ENCODE measurements around the gene ARL3.
"Not testable (repeated sequence)": the region's sequence is repeated elsewhere in the genome, so short reads cannot be mapped to it uniquely, and the experiment has no call there.

ARL3 gene

DNA sequence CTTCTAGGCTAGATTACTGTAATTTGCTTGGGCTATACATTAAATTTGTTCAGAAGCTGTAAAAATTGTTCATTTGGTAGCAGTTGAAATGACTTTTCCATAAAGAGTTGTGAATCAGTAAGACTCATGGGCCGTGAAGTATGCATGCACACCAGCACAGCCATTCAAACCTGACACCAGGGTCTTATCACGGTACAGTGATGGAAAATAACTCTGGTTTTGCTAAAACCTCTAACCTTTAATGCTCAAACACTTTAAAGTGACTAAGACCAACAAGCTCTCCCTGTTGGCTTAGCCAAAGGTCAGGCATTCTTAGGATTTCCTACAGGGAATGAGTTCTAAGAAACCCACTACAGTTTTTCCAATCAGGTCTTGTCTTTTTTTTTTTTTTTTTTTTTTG lies 11.5 kb downstream of the ARL3 start:
- no peak for DNase-seq (ENCODE audit: low read depth)

DNA sequence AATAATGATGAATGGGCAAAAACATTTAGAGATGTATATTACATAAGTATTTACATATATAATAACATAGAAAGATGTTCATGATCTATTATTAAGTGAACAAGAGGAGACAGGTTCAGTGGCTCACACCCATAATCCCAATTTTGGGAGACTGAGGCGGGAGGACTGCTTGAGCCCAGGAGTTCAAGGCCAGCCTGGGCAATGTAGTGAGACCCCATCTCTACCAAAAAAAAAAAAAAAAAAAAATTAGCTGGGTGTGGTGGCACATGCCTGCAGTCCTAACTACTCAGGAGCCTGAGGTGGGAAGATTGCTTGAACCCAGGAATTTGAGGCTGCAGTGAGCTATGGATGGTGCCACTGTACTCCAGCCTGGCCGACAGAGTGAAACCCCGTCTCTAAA lies 12.4 kb downstream of the ARL3 start:
- no peak for DNase-seq (ENCODE audit: low read depth)

DNA sequence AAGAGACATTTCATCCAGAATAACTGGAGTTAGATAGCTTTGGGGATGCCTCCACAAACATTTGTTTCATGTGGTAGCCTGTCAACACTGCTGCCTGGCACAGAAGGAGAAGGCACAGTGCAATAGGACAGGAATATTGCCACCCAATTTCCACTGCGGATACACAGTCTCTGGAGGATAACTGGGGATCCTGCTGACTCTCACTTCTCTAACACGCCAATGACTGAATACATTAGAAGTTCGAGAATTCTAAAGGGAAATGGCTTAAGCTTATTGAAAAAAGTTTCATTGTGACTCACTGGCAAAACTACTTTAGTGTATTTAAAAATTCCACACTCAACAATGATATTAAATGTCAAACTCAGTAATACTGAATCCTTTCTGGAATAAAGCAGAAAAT lies 12.9 kb downstream of the ARL3 start:
- DNase-seq (ENCODE audit: low read depth): no peak

DNA sequence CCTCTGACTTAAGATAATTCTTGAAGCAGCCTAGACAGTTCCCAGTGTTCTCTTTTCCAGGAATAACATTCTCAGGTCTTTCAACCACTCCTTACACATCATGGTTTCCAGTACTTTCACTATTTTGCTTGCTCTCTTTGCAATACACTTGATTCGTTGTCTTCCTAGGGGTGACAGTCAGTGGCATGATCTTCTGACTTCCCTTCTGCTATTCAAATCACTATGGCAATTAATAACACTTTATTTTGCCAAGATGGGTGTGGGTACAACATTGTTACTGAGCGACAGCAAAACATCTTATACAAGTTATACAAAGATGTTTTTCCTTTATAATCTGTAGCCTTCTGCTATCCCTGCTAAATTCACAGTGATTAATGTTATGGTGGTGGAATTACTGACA lies 15.3 kb downstream of the ARL3 start:
- DNase-seq (ENCODE audit: low read depth): no peak

DNA sequence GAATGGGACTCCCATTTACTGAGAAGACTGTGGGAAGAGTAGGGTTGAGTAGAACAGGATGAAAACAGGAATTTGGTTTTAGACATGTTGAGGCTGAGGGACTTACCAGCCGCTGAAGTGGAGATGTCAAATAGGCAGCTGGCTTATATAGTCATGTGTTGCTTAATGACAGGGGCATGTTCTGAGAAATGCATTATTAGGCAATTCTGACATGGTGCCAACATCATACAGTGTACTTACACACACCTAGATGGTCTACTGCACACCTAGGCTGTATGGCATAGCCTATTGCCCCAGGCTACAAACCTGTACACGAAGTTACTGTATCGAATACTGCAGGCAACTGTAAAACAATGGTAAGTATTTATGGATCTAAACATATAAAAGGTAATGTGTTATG lies 17.5 kb downstream of the ARL3 start:
- DNase-seq (ENCODE audit: low read depth): no peak

DNA sequence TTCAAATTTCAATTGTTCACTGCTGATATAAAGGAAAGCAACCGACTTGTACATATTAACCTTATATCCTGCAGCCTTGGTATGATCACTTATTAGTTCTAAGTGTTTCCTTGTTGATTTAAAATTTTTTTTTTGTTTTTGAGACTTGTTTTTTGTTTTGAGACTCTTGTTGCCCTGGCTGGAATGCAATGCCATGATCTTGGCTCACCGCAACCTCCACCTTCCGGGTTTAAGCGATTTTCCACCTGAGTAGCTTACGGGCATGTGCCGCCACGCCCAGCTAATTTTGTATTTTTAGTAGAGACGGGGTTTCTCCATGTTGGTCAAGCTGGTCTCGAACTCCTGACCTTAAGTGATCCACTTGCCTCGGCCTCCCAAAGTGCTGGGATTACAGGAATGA lies 18.8 kb downstream of the ARL3 start:
- not testable (repeated sequence) for DNase-seq (ENCODE audit: low read depth)

DNA sequence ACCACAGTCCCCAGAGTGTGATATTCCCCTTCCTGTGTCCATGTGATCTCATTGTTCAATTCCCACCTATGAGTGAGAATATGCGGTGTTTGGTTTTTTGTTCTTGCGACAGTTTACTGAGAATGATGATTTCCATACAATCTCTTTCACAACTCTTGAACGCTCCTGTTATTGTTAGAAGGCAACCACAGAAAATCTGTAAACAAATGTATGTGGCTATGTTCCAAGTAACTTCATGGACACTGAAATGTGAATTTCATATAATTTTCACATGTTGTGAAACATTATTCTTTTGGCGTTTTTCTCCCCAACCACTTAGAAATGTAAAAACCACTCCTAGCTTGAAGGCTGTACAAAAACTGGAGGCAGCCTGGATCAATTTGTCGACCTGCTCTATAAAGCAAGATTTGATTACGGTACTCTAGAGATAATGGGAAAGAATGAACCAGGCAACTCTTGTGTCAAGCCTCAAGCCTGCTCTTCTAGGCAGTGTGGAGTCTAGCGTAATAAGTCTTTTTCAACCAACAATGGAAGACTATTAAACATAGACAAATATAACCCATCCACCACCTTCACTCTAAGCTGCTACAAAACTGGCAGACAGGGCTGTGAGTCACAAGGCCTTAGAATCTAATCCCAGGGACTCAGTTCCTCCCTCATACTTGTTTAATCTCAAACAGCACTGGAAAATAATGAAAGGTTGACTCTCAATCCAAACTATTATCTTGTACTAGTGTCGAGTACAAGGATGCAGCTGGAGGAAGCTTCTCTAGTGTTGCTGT lies 22.7 kb downstream of the ARL3 start:
- no peak for DNase-seq (ENCODE audit: low read depth)

DNA sequence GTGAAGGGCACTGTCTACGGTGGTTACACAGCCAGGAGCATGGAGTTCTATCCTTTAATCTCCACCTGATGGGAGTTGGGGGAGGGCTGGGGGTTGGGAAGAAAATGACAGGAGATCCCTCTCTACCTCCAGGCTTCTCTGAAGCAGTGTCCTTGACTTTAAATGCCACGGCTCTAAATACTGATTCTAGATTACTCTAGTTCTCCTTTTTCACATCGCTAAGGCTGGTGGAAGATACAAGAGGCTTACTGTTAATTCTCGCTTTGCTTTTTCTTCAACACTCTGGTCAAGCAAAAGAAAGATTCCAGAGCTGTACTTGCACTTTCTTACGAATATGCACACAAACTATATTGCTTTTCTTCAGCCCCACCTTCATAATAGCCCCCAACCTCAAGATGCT lies 30.5 kb downstream of the ARL3 start:
- DNase-seq (ENCODE audit: low read depth): no peak

DNA sequence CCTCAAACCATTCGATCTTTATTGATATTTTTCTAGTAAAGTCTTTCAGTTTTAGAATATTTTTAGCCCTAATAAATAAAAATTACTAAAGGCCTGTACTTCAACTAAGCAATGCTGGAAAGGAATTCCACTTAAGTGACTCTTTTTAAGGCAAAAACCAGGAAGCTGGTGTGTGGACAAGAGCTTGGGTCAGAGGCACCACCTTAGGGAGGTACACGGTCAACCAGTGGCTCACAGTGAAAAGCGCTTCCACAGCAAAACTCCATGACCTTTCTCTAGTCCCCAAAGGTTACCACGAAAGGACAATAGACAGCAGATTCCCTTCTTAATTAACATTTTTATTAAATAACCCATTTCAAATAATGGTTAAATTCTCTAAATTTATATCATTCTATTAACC lies 31.2 kb downstream of the ARL3 start:
- DNase-seq (ENCODE audit: low read depth): no peak

DNA sequence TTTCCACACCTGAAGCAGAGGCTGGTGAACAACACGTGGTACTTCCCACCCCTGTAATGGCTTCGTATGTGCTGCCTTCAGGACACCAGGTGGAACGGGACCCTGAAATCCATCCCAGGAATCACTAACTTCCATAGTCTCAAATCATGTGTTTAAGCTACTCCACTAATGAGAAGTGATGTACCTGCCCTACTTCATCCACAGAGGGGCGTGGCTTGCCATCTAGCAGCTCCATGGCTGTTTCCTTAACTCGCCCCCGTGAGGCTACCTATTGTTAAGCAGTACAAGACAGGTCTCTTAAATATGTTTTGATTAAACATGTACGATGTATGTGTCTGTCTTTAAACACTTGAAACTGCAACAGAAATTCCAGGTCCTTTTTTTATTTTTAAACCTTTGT lies 31.8 kb downstream of the ARL3 start:
- DNase-seq (ENCODE audit: low read depth): no peak

DNA sequence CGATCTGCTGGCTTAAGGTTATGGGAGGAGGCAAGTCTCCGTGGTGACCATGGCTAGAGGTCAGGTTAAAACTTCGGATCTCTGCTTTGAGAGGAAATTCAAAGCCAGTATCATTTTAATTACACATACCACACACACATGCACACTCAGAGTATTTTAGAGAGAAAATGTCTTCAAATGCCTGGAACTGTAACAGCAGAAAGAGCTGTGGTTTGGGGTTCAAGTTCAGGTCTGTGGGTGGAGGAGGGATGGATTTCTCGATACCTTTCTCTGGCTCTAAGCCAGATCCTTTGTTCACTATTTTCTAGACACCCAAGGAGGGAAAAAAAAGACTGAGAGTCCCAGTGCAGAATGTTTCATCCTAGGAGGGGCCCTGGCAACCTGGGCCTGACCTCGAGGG lies 32.5 kb downstream of the ARL3 start:
- no peak for DNase-seq (ENCODE audit: low read depth)

DNA sequence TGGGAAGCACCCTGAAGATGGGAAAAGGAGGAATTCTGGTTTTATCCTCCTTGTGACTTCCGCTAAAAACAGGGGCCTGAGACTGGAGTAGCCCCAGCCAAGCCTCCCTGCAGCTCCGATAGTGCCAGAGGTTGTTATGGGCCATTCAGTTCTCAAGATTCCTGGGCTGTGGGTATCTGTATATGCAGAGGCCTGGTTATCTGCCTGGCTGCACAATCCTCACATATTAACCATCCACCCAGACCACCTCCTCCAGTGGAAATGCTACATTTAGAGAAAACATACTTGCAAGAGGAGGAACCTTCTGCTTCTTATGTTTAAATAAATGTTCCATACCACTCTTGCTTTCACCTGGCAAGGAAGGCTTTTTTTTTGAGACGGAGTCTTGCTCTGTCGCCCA lies 34.6 kb downstream of the ARL3 start:
- DNase-seq (ENCODE audit: low read depth): no peak

DNA sequence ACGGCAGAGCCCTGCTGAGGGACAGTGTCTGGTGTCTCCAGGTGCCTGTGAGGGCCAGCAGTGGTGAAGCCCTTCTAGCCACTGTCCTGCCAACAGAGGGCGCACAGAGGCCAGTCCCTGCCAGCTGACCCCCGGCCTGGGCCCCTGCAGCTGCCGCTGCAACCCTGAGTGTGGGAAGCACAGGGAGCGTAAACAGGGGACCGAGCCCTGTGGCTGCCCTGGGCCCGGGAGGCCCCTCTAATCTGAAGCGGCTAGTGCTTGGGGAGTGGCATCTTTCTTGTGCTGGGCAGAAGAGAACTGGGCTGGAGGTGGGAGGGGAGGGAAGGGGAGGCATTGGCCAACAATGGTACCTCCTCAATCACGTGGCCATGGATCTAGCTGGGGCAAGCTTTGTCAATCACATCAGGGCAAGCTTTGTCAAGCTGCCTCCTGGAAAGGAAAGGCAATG lies 35.3 kb downstream of the ARL3 start:
- DNase-seq (ENCODE audit: low read depth): no peak

DNA sequence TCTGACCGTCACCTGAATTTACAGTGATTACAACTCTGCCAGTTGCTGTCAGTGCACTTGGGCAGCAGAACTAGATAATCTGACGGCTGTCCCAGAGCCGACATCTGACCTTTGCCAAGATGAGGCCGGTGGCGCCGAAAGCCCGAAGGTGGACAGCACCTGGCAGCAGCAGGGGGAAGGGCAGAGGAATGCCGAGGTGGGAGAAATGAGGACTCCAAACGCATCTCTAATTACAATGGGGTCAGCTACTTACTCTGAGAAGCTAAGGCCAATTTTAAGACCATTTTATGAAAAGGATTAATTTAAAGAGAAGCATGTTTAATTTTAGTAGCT lies 36.2 kb downstream of the ARL3 start:
- DNase-seq (ENCODE audit: low read depth): no peak

DNA sequence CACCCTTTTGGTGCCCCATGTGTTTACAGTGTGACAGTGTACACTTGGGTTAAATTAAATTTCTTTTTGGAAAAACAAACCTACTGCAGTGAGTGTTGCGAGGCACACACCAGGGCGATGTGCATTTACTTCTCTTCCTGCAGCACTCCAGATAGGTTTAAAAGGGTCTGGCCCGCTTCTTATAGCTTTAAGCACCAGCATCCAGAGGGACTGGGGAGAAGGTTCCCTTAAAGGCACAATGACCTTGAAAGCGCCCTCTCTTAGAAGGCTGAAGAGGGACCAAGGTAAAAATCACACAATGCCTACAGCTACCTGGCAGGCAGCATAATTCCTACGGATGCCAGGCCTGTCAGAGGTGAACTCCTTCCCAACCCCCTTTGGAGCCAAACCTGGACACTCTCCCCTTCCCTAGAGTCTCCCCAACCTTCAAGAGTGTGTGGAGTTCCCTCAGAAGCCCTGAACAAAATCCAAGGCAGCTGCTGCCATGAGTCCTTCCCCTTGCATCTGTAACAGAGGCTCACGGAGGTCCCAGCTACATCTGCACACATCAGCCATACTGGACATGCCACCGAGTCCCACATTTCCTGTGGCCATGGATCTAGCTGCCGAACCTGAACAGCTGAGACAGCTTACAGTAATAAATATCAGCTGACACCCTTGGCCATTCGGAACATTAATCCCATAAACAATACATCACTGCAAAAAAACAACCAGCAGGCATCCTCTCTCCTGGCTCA lies 36.7 kb downstream of the ARL3 start:
- DNase-seq (ENCODE audit: low read depth): no peak

DNA sequence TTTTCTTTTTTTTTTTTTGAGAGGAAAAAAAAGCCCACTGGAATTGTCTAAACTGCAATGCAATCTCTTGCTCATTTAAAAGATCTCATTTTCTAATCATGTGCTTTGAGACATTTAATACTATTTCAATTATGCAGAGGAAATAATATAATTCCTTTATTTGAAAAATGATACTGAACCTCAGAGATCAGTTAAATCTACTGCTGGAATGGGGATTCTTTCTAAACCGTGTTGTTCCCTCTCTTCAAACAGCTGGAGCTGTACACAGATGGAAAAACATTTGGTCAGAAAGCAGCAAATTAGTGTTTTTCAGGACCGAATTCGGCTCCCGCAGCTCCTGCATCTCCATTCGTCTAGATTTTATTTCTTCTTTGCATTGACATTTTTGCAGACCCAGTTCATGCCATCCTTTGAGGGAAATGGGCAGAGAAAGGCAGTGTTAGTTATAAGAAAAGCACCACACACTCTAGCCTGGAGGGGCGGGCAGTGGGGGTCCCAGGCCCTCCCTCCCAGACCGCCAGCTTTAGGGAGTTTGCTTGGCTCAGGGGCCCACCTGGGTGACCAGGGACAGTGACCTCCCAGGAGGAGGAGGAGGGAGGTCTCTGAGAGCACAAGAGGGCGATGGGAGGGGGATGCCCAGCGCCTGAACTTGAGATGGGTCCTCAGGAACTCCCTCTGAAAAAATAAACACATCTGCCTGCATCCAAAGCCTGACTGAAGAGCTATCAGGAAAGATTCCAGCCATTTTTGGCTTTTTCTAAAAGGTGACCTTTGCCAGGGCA lies 37.5 kb downstream of the ARL3 start:
- no peak for DNase-seq (ENCODE audit: low read depth)

DNA sequence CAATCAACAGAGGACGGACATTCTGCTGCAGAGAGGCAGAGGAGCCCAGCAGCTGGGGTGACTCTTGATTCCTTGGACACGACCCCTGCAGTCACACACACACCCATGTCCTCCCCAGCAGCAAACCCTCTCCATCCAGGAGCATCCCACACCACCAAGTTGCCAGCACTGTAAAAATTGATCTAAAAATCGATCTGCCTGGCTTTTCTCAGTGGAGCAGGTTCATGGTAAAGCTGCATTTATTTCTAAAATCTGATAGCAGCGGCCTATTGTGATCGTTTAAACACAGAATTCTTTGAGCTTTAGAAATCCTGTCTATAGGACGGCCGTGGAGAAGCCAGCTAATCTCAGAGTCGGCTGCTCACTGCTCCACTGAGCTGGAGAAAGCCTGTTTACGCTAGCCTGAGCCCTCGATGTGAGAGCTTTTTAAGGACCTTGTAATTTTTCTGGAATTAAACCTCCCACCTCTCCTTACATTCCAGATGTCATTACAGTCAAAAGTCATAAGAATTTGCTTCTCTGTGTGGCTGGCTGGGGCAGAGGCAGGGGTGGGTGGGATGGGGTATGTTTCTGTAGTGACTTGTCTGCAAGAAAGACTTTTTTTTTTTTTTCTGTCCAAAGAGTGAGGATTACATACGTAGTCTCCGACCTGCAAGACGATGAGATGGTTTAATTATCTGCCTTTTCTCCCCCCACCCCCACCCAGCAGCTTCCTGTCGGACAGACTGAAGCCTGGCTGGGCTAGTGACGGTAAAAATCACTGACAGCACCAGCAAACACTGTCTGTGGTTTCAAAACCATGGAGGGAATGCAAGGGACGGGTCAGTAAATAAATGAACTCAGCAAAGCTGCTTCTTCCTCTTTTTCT lies 38.3 kb downstream of the ARL3 start:
- DNase-seq (ENCODE audit: low read depth): peak; percentile 51

DNA sequence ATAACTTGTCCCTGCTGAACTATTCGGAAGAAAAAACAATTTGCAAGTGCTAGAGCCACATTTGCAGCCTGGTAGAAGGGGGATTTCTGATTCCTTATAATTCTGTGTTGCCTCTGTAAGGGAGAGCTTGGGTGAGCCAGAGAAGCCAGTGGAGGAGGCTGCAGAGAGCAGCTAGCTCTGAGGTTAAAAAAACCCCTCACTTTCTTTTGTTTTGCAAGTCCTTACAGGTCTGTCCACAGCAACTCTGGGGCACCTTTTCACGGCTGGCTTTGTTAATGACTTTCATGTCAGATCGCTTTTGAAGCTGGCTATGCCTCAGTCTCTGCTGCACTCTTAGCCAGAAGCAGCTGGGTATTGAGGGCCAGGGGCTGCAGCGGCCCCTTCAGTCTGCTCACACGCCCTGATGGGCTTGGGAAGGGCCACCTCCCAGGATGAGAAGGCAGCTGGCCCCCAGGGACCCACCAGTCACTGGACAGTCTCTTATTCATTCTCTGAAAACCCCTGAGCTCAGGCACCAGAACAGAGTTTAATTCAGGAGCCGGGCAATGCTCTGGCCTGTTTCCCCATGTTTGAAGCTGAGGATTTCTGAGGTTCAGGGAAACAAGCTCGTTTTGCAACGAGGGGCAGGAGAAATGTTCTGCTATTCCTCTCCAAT lies 39.1 kb downstream of the ARL3 start:
- DNase-seq (ENCODE audit: low read depth): no peak

DNA sequence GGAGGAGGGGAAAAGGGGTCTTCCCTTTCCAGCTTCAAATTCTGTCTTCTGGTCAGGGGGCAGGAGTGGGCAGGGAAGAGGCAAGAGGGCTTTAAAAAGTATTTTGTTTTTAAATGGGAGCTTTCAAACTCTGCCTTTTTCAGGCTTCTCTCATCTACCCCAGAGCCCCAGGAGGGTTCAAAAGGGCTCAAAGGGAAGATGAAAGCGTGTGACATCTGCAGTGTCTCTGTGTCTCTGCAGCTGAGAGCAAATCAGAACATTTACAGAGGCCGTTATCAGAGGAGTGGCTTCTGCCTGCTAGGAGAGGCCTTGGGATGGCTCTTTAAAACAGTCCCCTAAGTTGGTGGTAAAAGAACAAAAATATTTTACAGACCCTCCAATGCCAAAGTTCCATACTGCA lies 39.6 kb downstream of the ARL3 start:
- DNase-seq (ENCODE audit: low read depth): no peak

DNA sequence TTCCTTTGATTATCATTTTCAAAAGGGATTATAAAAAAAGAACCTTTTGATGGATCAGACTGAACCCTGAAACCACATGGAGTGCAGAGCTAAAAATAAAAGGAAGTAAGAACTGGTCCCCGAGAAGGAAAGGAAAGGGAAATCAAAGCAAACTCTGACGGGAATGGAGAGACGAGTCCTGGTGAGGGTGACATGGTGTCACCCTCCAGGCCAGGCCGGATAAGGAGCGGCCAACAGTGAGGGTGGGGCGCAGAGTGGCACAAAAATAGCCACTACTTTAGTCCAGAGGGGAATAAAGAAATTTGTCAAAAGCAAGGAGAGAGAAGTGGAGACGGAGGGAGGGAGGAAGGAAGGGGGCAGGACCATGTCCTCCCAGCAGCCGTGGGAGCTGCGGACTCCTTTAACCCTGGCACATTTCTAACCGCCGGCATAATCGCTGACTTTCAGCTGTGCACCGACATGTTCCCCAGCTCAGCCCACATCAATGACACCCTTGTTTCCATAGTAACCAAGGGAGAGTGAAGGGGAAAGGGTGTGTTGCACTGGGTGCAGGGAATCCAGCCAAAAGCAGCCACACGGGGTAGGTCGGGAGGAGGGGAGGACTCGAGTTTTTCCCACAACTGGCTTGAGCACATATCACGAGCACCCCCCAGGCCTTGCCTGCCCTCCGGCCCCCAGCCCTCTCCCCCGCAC lies 40.2 kb downstream of the ARL3 start:
- peak; percentile 27 for DNase-seq (ENCODE audit: low read depth)

DNA sequence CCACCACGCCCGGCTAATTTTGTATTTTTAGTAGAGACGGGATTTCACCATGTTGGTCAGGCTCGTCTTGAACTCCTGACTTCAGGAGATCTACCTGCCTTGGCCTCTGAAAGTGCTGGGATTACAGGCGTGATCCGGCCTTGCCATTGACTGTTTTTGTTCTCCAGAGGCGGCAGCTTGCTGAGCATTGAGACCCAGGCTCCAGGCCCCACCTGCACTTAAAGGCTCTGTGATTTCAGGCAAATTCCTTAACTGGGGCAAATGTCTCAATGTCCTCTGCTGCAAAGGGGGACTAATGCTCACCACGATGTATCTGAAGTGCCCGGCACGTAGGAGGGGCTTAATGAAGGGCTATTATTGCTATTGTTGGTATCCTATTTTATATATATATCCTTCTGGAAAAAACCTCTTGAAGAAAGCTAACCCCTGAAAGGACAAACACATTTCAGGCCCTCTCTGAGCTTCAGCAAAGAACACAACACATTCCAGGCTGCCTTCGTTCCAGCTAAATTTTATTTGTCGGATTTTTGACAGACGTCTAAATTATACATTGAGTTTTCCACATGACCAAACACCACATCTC lies 40.9 kb downstream of the ARL3 start:
- no peak for DNase-seq (ENCODE audit: low read depth)

Data from fibroblast of the conjunctiva (primary cell).